Subcutaneous adipose tissue (tissue), 4 donors: ENCODE results near the gene THPO. TPM values are rescaled to one million over a fixed set of nuclear protein-coding genes. Genes with fewer than 3 reads are reported as not detected.

ENCODE experiments used
- total RNA-seq, 4 donors: library from RNA; depleted of rRNA; stranded (reverse); fragments of >200 nt; gene quantifications; one replicate each; pipeline ENCODE4 v1.1.0, GENCODE V29; 2016
- TF ChIP-seq, protein P1 (sequence below): fragments of 450-650 bp; IDR thresholded peaks from one replicate; pipeline ENCODE4 v1.5.1; 2016; ENCODE audit warnings: low read depth, mild to moderate bottlenecking, control low read depth, antibody characterized with exemption, moderate library complexity

The THPO gene
- total RNA-seq, 4 donors from 2014 or later: 0.44 to 0.68 (median 0.57) TPM; not detected in 1

DNA sequence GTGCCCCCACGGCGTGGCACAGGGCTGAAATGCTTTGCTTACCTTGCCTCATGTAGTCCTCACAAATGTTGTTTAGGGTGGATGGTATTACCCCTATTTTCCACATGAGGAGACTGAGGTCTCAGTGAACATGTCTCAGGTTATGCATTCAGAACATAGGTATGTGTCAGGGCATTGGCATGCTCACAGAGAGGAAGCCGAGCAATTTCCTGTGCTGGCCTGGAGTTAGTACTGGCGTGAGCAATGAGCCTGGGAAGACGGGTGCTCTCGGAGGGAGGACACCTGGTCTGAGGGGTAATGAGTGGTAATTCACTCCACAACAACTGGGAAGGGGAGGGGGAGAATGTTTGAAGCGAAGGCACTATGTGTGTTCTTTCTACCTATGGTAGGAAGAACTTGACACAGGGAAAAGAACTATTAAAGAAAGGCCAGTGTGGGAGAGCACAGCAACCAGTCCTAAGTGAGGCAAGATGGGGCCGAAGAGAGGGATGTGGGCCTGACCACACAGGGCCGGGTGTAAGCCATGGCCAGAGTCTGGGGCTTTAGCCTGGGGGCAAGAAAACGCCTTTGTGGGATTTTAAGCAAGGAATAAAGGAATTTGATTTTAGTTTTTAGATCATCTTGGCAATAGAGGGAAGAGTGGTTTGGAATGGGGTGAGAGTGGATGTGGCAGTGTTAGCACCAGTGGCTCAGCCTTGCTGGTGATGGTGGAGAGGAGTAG lies 45.5 kb downstream of the THPO start:
- TF ChIP-seq, protein P1, sequence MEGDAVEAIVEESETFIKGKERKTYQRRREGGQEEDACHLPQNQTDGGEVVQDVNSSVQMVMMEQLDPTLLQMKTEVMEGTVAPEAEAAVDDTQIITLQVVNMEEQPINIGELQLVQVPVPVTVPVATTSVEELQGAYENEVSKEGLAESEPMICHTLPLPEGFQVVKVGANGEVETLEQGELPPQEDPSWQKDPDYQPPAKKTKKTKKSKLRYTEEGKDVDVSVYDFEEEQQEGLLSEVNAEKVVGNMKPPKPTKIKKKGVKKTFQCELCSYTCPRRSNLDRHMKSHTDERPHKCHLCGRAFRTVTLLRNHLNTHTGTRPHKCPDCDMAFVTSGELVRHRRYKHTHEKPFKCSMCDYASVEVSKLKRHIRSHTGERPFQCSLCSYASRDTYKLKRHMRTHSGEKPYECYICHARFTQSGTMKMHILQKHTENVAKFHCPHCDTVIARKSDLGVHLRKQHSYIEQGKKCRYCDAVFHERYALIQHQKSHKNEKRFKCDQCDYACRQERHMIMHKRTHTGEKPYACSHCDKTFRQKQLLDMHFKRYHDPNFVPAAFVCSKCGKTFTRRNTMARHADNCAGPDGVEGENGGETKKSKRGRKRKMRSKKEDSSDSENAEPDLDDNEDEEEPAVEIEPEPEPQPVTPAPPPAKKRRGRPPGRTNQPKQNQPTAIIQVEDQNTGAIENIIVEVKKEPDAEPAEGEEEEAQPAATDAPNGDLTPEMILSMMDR: no peak

DNA sequence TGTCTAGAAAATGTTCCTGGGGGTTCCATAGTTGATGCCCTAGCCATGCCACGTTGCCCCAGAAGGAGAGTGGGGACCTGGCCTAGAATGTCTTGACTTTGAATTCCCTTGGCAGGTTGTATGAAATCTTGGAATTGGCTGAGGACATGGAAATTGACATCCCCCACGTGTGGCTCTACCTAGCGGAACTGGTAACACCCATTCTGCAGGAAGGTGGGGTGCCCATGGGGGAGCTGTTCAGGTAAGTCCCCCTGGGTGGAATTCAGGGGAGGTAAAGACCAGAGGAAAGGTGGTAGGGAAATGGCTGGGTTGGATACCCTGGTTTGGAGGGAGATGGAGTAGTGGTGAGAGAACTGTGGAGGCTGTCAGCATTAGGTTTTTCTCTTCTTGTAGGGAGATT lies 49.5 kb downstream of the THPO start:
- TF ChIP-seq, protein P1: no peak

DNA sequence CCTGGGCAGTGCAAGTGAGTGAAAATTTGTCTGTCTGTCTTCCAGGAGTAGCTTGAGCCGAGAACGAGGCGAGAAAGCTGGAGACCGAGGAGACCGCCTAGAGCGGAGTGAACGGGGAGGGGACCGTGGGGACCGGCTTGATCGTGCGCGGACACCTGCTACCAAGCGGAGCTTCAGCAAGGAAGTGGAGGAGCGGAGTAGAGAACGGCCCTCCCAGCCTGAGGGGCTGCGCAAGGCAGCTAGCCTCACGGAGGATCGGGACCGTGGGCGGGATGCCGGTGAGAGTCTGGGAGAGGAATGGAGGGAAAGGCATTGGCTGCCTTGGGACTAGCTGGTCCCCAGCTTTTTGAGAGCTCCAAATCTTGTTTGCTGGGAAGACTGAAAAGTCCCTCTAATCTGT lies 50.8 kb downstream of the THPO start:
- TF ChIP-seq, protein P1: no peak

DNA sequence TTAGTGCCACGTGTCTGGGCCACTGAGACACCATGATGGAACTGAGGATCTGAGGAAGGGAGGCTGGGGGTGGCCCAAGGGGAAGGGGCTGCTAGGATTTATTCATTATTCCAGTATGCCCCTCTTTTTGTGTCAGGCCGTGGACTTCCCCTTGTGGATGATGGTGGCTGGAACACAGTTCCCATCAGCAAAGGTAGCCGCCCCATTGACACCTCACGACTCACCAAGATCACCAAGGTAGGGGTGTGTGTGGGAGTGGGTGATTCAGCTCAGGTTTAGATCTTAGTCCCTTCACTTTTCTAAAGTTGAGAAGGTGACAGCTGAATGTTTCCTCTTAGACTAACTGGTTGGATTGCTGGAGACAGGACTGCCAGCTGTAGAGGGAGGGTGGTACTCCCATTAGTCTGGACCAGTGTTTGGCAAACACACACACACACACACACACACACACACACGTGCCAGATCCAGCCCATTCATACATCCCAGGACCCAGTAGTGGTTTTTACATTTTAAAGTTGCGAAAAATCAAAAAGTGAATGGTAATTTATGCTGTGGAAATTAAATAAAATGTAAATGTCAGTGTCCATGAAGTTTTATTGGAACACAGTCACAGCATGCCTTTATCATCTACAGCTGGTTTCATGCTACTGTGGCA lies 52.2 kb downstream of the THPO start:
- TF ChIP-seq, protein P1: no peak

DNA sequence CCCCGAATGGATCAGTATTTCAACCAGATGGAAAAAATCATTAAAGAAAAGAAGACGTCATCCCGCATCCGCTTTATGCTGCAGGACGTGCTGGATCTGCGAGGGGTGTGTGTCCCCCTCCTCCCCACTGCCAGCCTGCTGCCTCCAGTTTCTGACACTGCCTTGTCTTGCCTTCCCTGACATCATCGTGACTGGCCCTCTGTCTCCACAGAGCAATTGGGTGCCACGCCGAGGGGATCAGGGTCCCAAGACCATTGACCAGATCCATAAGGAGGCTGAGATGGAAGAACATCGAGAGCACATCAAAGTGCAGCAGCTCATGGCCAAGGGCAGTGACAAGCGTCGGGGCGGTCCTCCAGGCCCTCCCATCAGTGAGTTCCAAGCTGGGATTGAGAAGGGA lies 52.7 kb downstream of the THPO start:
- TF ChIP-seq, protein P1: no peak

DNA sequence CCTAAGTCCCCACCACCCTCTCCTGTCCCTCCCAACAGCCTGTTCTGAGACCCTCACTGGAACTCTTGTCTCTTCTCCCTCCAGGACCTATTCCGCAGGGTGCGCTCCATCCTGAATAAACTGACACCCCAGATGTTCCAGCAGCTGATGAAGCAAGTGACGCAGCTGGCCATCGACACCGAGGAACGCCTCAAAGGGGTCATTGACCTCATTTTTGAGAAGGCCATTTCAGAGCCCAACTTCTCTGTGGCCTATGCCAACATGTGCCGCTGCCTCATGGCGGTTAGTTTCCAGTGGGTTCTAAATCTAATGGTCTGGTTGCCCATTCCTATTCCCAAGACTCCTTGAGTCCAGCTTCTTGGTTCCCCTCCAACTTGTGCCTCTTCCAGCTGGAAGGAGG lies 54.3 kb downstream of the THPO start:
- TF ChIP-seq, protein P1: no peak

DNA sequence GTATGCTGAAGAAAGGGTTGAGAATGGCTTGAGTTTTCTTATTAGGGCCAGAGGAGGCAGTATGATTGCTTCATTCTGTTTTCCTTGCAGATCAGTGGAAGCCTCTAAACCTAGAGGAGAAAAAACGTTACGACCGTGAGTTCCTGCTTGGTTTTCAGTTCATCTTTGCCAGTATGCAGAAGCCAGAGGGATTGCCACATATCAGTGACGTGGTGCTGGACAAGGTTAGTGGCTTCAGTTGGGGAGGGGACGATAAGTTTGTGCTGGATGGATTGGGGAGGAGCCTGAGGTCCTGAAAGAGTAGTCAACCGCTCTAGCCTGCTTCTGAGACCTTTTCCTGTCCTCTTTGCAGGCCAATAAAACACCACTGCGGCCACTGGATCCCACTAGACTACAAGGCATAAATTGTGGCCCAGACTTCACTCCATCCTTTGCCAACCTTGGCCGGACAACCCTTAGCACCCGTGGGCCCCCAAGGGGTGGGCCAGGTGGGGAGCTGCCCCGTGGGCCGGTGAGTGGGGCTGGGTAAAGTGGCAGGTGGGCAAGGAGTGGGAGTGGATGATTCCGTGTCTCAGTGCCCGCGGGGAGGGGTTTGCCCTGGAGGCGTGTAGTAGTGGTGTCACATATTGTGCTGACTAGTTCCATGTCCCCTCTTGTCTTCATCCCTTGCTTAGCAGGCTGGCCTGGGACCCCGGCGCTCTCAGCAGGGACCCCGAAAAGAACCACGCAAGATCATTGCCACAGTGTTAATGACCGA lies 55.1 kb downstream of the THPO start:
- TF ChIP-seq, protein P1: no peak
